PC-3 (cell line): ENCODE data around the gene STARD9.

Experiments
- EZH2 ChIP-seq: fragments of 300-600 bp; sonication (generic); IDR thresholded peaks from one replicate; pipeline ENCODE4 v1.6.1; 2017; ENCODE audit warnings: antibody characterized with exemption, mild to moderate bottlenecking, low read length; ENCODE audit not compliant: unreplicated experiment
- EZH2phosphoT487 ChIP-seq: fragments of 300-600 bp; sonication (generic); IDR thresholded peaks from 2 replicates; pipeline ENCODE4 v1.6.1; 2018; ENCODE audit warnings: mild to moderate bottlenecking, antibody characterized with exemption, low read length, borderline replicate concordance
- TF ChIP-seq, protein P1 (sequence below): fragments of 300-600 bp; sonication (generic); conservative IDR thresholded peaks from 2 replicates; pipeline ENCODE4 v1.5.1; 2017; ENCODE audit warnings: antibody characterized with exemption, low read depth, mild to moderate bottlenecking, low read length

DNA sequence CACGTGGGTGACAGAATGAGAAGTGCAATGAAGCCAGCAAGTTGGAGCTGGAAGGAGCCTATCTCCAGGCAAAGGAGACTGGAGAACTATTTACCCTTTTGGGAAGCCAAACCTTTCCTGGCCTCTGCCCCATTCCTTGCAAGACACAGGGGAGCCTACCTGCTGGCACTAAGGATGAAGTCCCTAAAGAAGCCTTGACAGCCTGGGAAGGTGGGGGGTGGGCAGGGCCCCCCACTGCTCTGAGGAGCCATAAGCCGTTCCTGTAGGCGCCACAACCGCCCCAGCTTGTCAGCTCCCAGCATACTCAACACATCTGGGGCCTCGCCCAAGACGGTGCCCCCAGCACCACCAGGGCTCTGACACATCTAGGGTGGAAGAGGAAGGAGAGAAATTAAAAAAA is 156.1 kb downstream of the STARD9 start:
- TF ChIP-seq, protein P1, sequence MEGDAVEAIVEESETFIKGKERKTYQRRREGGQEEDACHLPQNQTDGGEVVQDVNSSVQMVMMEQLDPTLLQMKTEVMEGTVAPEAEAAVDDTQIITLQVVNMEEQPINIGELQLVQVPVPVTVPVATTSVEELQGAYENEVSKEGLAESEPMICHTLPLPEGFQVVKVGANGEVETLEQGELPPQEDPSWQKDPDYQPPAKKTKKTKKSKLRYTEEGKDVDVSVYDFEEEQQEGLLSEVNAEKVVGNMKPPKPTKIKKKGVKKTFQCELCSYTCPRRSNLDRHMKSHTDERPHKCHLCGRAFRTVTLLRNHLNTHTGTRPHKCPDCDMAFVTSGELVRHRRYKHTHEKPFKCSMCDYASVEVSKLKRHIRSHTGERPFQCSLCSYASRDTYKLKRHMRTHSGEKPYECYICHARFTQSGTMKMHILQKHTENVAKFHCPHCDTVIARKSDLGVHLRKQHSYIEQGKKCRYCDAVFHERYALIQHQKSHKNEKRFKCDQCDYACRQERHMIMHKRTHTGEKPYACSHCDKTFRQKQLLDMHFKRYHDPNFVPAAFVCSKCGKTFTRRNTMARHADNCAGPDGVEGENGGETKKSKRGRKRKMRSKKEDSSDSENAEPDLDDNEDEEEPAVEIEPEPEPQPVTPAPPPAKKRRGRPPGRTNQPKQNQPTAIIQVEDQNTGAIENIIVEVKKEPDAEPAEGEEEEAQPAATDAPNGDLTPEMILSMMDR, result no peak
- TF ChIP-seq EZH2 (no peak), EZH2phosphoT487 (no peak)
